Panc1 (cell line): ENCODE measurements around the gene IL1R2. TPM values are rescaled to one million over a fixed set of nuclear protein-coding genes. Genes with fewer than 3 reads are reported as not detected.

Experiments used
- ATAC-seq: fragments of 200-7000 bp; cut with Tn5 transposase; 2 replicates; pipeline ENCODE4 v1.9.1; 2020; ENCODE audit warnings: mild to moderate bottlenecking, moderate library complexity
- BruUV-seq: library from RNA; stranded (reverse); fragments of 400-500 nt; replicated peaks from 2 replicates; lab custom pipeline; 2021; lab: Mats Ljungman, UMichigan
- CTCF ChIA-PET: fragments of 300-600 bp; sonication (Branson Sonifier 250); formaldehyde crosslinking; loops from one replicate; lab custom pipeline; 2022; ENCODE audit warnings: antibody characterized with exemption; lab: Charles Lee
- POLR2A ChIA-PET: fragments of 300-600 bp; sonication (Branson Sonifier 250); formaldehyde crosslinking; loops from one replicate; lab custom pipeline; 2022; ENCODE audit warnings: antibody characterized with exemption; lab: Charles Lee
- DNase-seq: peaks from one replicate; pipeline ENCODE4 v3.0.0-alpha.2; 2010; ENCODE audit warnings: low read depth, low spot score
- H3K27ac ChIP-seq: 2 replicates; pipeline ENCODE4 v1.5.1; 2011; ENCODE audit warnings: mild to moderate bottlenecking, low read length, inconsistent platforms
- H3K27me3 ChIP-seq: fragments of 200-500 bp; sonication (Bioruptor generic); 2 replicates; pipeline ENCODE4 v1.6.0; 2014; ENCODE audit warnings: low read length, inconsistent platforms; ENCODE audit not compliant: control insufficient read depth, insufficient read depth
- H3K36me3 ChIP-seq: fragments of 200-500 bp; sonication (Bioruptor generic); 2 replicates; pipeline ENCODE4 v1.5.1; 2014; ENCODE audit warnings: inconsistent platforms, mild to moderate bottlenecking, low read length, moderate library complexity; ENCODE audit not compliant: control insufficient read depth, insufficient read depth
- H3K4me1 ChIP-seq: 2 replicates; pipeline ENCODE4 v1.5.1; 2011; ENCODE audit warnings: inconsistent platforms, mild to moderate bottlenecking, low read length, moderate library complexity; ENCODE audit not compliant: control insufficient read depth, insufficient read depth
- H3K4me3 ChIP-seq, 2 experiments: 2 replicates each; pipeline ENCODE4 v1.5.1; 2011 to 2012; ENCODE audit warnings: low read depth in 2 of 2, low read length in 2 of 2, mild to moderate bottlenecking in 2 of 2, inconsistent platforms in 1 of 2, moderate library complexity in 1 of 2
- H3K9me3 ChIP-seq: fragments of 200-500 bp; sonication (Bioruptor generic); 2 replicates; pipeline ENCODE4 v1.5.1; 2014; ENCODE audit warnings: low read depth, mild to moderate bottlenecking, inconsistent platforms, low read length, moderate library complexity; ENCODE audit not compliant: control insufficient read depth, insufficient read depth
- POLR2AphosphoS5 ChIP-seq: IDR thresholded peaks from 2 replicates; pipeline ENCODE4 v1.6.1; 2012; ENCODE audit warnings: mild to moderate bottlenecking, low read depth, low read length, moderate library complexity
- SIN3A ChIP-seq: IDR thresholded peaks from 2 replicates; pipeline ENCODE4 v1.6.1; 2012; ENCODE audit warnings: low read depth, mild to moderate bottlenecking, low read length, moderate library complexity, borderline replicate concordance; ENCODE audit not compliant: insufficient read depth
- TCF7L2 ChIP-seq: IDR thresholded peaks from 2 replicates; pipeline ENCODE4 v1.6.1; 2011; ENCODE audit warnings: mild to moderate bottlenecking, low read depth, low read length, inconsistent platforms
- in situ Hi-C: cut with HindIII; loops from 2 replicates; pipeline ENCODE4 v1.10.0; 2016; ENCODE audit warnings: low sequenced_read_pairs, low pct_unique_long_range_greater_than_20kb
- intact Hi-C: fragments of 100-400 bp; cut with micrococcal nuclease; formaldehyde crosslinking; loops from one replicate; pipeline ENCODE4 v1.10.0; 2022; ENCODE audit not compliant: unreplicated experiment
- total RNA-seq: library from RNA; stranded (reverse); gene quantifications from one replicate; pipeline ENCODE4 v1.2.1, GENCODE V29; 2021; ENCODE audit not compliant: unreplicated experiment
- TF ChIP-seq, protein P1 (sequence below): fragments of 450-650 bp; IDR thresholded peaks from 2 replicates; pipeline ENCODE4 v1.5.1; 2017; ENCODE audit warnings: mild to moderate bottlenecking
- TF ChIP-seq, protein P2 (sequence below), 2 experiments: IDR thresholded peaks; 2 replicates each; pipeline ENCODE4 v1.6.1; 2011 to 2012; ENCODE audit warnings: low read depth in 2 of 2, control low read depth in 1 of 2, low read length in 1 of 2, mild to moderate bottlenecking in 1 of 2, moderate library complexity in 1 of 2; ENCODE audit not compliant: insufficient read depth in 1 of 2

IL1R2 gene
- total RNA-seq, 1 experiment from 2014 or later = 0.15 TPM

DNA sequence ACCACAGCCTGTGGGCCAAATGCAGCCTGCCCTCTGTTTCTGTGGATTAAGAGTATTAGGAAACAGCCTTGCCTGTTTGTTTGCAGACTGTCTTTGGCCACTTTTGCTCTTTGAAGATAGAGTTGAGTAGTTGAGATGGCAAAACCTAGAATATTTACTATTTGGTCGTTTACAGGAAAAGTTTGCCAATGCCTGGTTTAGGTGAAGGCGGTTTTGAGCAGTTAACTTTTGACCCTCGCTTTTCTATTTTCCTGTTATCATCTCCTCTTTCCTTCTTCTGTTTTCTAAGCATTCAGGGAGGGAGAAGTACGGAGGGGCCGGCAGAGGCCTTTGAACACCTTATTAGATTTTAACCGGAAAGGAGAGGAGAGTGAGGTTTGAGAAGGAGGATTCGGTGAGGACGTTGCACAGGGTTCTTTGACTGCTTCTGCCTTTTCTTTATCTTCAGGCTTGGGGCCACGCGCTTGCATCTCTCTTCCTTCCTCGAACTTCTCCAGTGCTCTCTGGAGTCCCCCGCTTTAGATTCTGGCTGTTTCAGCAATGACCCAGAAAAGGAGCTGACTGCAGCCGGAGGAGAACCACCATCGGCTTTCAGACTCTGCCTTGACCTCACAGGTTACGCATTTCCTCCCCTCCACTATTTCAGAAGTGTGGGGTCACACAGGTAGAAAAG, 39.2 kb downstream of the IL1R2 start:
- Histone ChIP-seq H3K27ac (no peak overlapping the region), H3K27me3 (no peaks in the 10 kb centered on the region), H3K4me3 (no peak overlapping the region), H3K9me3 (no peaks in the 10 kb centered on the region), H3K36me3 (no peaks in the 10 kb centered on the region), H3K4me1 (no peaks in the 10 kb centered on the region)
- in situ Hi-C loops = no loop called here
- intact Hi-C loops = no loop called here
- BruUV-seq = no TSS peak
- POLR2A ChIA-PET = no interaction called here
- no peak for DNase-seq
- TF ChIP-seq, protein P1, sequence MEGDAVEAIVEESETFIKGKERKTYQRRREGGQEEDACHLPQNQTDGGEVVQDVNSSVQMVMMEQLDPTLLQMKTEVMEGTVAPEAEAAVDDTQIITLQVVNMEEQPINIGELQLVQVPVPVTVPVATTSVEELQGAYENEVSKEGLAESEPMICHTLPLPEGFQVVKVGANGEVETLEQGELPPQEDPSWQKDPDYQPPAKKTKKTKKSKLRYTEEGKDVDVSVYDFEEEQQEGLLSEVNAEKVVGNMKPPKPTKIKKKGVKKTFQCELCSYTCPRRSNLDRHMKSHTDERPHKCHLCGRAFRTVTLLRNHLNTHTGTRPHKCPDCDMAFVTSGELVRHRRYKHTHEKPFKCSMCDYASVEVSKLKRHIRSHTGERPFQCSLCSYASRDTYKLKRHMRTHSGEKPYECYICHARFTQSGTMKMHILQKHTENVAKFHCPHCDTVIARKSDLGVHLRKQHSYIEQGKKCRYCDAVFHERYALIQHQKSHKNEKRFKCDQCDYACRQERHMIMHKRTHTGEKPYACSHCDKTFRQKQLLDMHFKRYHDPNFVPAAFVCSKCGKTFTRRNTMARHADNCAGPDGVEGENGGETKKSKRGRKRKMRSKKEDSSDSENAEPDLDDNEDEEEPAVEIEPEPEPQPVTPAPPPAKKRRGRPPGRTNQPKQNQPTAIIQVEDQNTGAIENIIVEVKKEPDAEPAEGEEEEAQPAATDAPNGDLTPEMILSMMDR = no peak
- TF ChIP-seq SIN3A (no peak), TCF7L2 (no peak), POLR2AphosphoS5 (no peak)
- TF ChIP-seq, protein P2, sequence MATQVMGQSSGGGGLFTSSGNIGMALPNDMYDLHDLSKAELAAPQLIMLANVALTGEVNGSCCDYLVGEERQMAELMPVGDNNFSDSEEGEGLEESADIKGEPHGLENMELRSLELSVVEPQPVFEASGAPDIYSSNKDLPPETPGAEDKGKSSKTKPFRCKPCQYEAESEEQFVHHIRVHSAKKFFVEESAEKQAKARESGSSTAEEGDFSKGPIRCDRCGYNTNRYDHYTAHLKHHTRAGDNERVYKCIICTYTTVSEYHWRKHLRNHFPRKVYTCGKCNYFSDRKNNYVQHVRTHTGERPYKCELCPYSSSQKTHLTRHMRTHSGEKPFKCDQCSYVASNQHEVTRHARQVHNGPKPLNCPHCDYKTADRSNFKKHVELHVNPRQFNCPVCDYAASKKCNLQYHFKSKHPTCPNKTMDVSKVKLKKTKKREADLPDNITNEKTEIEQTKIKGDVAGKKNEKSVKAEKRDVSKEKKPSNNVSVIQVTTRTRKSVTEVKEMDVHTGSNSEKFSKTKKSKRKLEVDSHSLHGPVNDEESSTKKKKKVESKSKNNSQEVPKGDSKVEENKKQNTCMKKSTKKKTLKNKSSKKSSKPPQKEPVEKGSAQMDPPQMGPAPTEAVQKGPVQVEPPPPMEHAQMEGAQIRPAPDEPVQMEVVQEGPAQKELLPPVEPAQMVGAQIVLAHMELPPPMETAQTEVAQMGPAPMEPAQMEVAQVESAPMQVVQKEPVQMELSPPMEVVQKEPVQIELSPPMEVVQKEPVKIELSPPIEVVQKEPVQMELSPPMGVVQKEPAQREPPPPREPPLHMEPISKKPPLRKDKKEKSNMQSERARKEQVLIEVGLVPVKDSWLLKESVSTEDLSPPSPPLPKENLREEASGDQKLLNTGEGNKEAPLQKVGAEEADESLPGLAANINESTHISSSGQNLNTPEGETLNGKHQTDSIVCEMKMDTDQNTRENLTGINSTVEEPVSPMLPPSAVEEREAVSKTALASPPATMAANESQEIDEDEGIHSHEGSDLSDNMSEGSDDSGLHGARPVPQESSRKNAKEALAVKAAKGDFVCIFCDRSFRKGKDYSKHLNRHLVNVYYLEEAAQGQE (IDR thresholded peaks at IDR 0.05; ENCODE audit: insufficient read depth in 1 of 2, low read depth in 2 of 2, low read length in 1 of 2) = no peak
- ATAC-seq = no peak
- CTCF ChIA-PET = no interaction called here

DNA sequence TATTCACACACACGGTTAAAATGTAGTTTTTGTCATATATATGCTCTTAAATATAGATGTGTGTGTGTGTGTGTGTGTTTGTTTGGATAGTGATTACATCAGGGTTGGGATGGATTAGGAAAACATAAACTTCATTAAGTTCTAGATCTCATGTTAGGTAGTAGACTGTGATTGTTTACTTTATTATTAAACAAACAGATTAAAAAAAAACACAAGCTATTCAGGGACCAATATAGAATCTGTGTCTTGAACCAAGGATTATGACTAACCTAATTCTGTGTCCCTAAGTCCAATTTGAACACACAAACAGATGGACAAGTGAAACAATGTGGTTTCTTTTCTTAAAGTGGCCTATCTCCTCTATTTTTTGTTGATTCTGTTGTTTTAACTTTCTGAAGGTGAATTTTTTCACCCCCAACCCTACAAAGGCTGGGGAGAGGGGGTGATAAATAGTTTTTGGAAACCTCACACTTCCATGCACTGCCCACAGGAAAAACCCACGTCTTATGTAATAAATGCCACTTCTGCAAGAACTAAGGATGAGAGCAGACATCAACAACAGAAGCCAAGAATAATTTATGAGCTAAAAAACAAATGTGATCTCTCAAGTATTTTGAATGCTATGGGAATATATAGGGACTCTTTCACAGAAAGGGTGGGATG, 40.7 kb downstream of the IL1R2 start:
- in situ Hi-C loops = no loop called here
- intact Hi-C loops = no loop called here
- no peak overlapping the region for H3K27ac ChIP-seq

More for the DNA sequence above, 40.7 kb downstream of the IL1R2 start:
- TF ChIP-seq, protein P1 = no peak
- TF ChIP-seq, protein P2 (IDR thresholded peaks at IDR 0.05; ENCODE audit: insufficient read depth in 1 of 2, low read depth in 2 of 2, low read length in 1 of 2) = no peak
- no peak for TF ChIP-seq POLR2AphosphoS5
- Histone ChIP-seq H3K4me1 (no peaks in the 10 kb centered on the region), H3K9me3 (no peaks in the 10 kb centered on the region), H3K27me3 (no peaks in the 10 kb centered on the region), H3K4me3 (no peak overlapping the region), H3K36me3 (no peaks in the 10 kb centered on the region)
- CTCF ChIA-PET = no interaction called here
- POLR2A ChIA-PET = no interaction called here
- ATAC-seq = no peak
- no peak for DNase-seq
- BruUV-seq = no TSS peak
